Stomach (tissue), 4 donors: ENCODE data around the gene SMAP2.

Experiments
- POLR2A ChIP-seq, 4 donors: fragments of 450-650 bp; IDR thresholded peaks; one replicate each; pipeline ENCODE4 v1.6.1; 2016; ENCODE audit warnings: antibody characterized with exemption in 4 of 4, control low read depth in 2 of 4, mild to moderate bottlenecking in 1 of 4, moderate library complexity in 1 of 4
- TF ChIP-seq, protein P1 (sequence below), 7 experiments: fragments of 450-650 bp in 4 of 7; fragments of 200-600 bp in 3 of 7; sonication (generic) in 3 of 7; IDR thresholded peaks; one replicate each; pipeline ENCODE4 v1.5.1; 2016 to 2019; ENCODE audit warnings: antibody characterized with exemption in 7 of 7, control low read depth in 2 of 7, mild to moderate bottlenecking in 1 of 7

DNA sequence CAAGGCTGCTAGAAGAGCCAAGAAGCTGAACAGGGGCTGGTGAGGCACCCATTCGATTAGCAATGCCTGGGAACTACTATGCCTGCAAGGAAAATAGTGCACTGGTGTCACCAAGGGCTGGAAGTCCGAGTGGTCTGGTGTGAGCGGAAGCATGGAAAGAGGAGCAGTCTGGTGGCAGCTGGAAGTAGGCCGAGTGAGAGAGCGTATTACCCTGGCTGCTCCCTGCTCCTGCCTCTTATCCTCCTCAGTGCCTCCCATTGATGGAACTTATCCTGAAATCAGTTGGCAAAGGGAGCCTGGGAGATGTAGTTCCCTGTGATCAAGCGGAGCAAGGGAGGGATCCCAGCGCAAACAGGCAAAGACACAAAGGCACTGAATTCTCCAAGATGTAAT is 9.6 kb downstream of the SMAP2 start:
- TF ChIP-seq POLR2A (IDR thresholded peaks at IDR 0.05) = no peak
- TF ChIP-seq, protein P1, sequence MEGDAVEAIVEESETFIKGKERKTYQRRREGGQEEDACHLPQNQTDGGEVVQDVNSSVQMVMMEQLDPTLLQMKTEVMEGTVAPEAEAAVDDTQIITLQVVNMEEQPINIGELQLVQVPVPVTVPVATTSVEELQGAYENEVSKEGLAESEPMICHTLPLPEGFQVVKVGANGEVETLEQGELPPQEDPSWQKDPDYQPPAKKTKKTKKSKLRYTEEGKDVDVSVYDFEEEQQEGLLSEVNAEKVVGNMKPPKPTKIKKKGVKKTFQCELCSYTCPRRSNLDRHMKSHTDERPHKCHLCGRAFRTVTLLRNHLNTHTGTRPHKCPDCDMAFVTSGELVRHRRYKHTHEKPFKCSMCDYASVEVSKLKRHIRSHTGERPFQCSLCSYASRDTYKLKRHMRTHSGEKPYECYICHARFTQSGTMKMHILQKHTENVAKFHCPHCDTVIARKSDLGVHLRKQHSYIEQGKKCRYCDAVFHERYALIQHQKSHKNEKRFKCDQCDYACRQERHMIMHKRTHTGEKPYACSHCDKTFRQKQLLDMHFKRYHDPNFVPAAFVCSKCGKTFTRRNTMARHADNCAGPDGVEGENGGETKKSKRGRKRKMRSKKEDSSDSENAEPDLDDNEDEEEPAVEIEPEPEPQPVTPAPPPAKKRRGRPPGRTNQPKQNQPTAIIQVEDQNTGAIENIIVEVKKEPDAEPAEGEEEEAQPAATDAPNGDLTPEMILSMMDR (IDR thresholded peaks at IDR 0.05) = no peak
